BLaER1 treated with 17β-estradiol and CSF1 and Interleukin-3, amounts not matched to agents 10 nM and 100 nM (cell line): ENCODE data around the gene MTPN.

Experiments used
- H3K27ac ChIP-seq, 11 experiments: shearing (Covaris generic); formaldehyde crosslinking; 2 replicates each; pipeline ENCODE4 v1.8.1; 2022
- H3K27me3 ChIP-seq, 11 experiments: shearing (Covaris generic); formaldehyde crosslinking; 2 replicates each; pipeline ENCODE4 v1.8.1; 2022
- H3K36me3 ChIP-seq, 11 experiments: shearing (Covaris generic); formaldehyde crosslinking; 2 replicates each; pipeline ENCODE4 v1.8.1; 2022
- H3K4me1 ChIP-seq, 10 experiments: shearing (Covaris generic); formaldehyde crosslinking; 2 replicates each; pipeline ENCODE4 v1.8.1; 2022
- H3K4me2 ChIP-seq, 11 experiments: shearing (Covaris generic); formaldehyde crosslinking; 2 replicates each; pipeline ENCODE4 v1.8.1; 2022
- H3K4me3 ChIP-seq, 10 experiments: shearing (Covaris generic); formaldehyde crosslinking; 2 replicates each; pipeline ENCODE4 v1.8.1; 2022
- H3K9ac ChIP-seq, 11 experiments: shearing (Covaris generic); formaldehyde crosslinking; 2 replicates each; pipeline ENCODE4 v1.8.1; 2022
- H3K9me3 ChIP-seq, 11 experiments: shearing (Covaris generic); formaldehyde crosslinking; replicated peaks in 1 of 11; 2 replicates each; pipeline ENCODE4 v1.8.1; 2022
- H4K20me1 ChIP-seq, 11 experiments: shearing (Covaris generic); formaldehyde crosslinking; 2 replicates each; pipeline ENCODE4 v1.8.1; 2022
- Cebpa-rat ChIP-seq, 11 experiments: shearing (Covaris generic); IDR thresholded peaks; 2 replicates each; pipeline ENCODE4 v1.8.1; 2022

MTPN gene

DNA sequence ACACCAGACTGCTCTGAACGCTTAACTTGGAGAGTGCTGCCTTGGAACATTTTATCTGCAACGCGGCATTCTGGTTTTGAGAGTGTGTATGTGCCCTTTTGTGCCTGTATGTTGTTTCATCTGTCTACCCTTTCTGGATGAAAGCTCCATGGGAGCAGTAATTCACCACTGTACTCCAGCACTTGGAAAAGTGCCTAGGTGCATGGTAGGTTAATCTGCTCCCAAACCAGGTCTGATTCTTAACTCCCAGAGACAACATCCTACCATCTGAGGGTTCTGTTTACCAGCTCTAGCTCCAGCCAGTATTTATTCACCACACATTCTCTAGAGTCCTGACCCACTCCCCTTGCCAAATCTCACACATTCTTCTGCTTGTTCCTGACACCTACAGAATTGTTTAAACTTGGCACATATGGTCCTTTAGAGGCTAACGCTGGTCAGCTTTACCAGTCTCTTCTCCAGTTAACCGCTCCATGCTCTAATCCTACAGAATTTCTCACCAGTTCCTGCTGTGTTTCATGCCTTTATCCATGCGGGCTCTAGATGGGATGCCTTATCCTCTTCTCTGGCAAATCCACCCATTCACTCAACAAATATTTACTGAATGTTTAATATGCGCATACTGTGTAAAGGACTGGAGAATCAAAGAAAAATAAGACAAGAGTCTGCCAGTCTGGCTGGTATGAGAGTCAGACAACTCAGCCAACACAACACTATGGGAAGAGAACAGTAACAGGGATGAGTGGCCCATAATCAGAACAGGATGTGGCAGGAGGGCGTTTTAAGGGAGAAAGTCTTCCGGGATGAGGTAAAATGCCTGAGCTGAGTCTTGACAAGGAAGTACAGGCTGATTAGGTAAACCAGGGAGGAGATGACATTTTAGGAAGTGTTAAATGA, 46.3 kb downstream of the MTPN start:
- no peak overlapping the region for H3K9ac ChIP-seq
- no peaks in the 10 kb centered on the region for H3K27me3 ChIP-seq
- H3K4me1 ChIP-seq: peaks cover 9 to 39% (median 20%) of the 10 kb centered on the region in 10 experiments; a peak in 14 of 20 replicates
- H3K36me3 ChIP-seq: peaks cover 46 to 91% (median 70%) of the 10 kb centered on the region in 11 experiments
- H3K9me3 ChIP-seq: no peaks in the 10 kb centered on the region
- peak overlapping the region in 3 of 11 experiments; percentile 1 to 3 (median 1); a peak in 2 of 22 replicates for H3K4me2 ChIP-seq
- H3K27ac ChIP-seq: peak overlapping the region in 1 of 11 experiments; percentile 42; a peak in 1 of 22 replicates
- H4K20me1 ChIP-seq: peaks cover 56 to 99% (median 71%) of the 10 kb centered on the region in 11 experiments
- no peak for TF ChIP-seq Cebpa-rat (IDR thresholded peaks at IDR 0.05)
- no peak overlapping the region for H3K4me3 ChIP-seq

DNA sequence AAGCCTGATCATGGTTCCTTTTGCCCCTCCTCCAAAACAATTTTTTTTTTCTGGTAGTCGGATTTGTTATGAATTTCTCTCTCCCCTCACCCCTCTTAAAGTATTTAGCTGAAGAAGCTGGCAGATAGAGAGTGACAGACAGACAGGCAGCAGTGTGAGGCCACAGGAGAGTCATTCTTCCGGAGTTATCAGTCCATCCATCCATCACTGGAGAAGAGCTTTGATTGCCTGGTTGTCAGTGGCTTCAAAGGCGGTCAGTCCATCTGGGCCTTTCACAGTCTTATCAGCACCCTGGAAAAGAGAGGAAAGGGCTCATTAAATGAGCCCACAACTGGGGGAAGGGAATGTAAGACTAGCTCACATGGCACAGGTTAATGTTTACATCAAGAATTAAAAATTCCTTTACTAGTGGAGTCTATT, 47.4 kb downstream of the MTPN start:
- Histone ChIP-seq H3K36me3 (peaks cover 46 to 91% (median 71%) of the 10 kb centered on the region in 11 experiments), H3K9ac (no peak overlapping the region), H3K4me3 (no peak overlapping the region), H3K27ac (no peak overlapping the region), H3K4me1 (peaks cover 9 to 31% (median 19%) of the 10 kb centered on the region in 10 experiments; a peak in 15 of 20 replicates), H4K20me1 (peaks cover 47 to 94% (median 63%) of the 10 kb centered on the region in 11 experiments), H3K4me2 (peak overlapping the region in 2 of 11 experiments; percentile 11 to 18; a peak in 2 of 22 replicates), H3K27me3 (no peaks in the 10 kb centered on the region), H3K9me3 (no peaks in the 10 kb centered on the region)
- TF ChIP-seq Cebpa-rat (IDR thresholded peaks at IDR 0.05): no peak

DNA sequence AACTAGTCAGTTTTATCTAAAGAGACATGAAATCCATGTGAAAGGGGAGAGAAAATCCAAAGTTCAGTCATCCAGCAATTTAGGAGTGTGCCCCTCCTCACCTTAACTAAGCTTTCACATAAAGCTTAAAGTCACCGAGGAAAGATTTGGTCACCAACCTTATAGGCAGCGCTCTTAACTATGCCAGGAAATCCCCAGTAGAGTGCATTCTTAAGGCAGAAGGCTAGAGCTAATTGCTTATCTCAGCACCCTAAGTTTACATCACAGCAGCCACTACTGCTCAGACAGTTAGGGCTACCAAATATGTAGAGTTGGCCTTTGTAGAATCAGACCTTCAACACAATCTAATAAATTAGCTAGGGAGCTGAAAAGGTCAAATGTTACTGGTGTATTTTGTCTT, 47.9 kb downstream of the MTPN start:
- Histone ChIP-seq H3K9me3 (no peaks in the 10 kb centered on the region), H3K4me1 (peaks cover 9 to 27% (median 18%) of the 10 kb centered on the region in 10 experiments; a peak in 16 of 20 replicates), H3K36me3 (peaks cover 46 to 91% (median 70%) of the 10 kb centered on the region in 11 experiments), H3K4me2 (0 out of 22 replicates have a peak overlapping the region, but pooled peaks of 1 of the 11 experiments have one; percentile 11), H3K27me3 (no peaks in the 10 kb centered on the region), H3K9ac (no peak overlapping the region), H3K4me3 (no peak overlapping the region), H4K20me1 (peaks cover 43 to 90% (median 58%) of the 10 kb centered on the region in 11 experiments), H3K27ac (no peak overlapping the region)
- TF ChIP-seq Cebpa-rat (IDR thresholded peaks at IDR 0.05): no peak

DNA sequence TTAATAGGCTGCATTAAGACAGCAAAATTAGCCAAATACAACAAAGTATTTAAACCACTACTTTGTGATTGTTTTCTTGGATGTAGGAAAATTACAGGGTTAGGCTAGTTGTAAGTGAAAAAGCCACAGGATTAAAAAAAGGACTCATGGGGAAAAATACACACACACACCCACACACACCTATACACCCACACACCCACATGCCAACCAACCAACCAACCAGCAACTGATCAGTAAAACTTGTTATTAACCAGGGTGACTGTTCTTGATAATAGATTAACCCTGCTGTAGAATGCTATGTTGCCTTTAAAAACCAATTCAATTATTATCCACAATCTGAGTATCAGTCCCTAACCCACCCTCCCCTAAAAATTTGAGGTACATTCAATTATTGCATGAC, 49.0 kb downstream of the MTPN start:
- no peak overlapping the region for H3K4me2 ChIP-seq
- H3K4me1 ChIP-seq: peaks cover 9 to 31% (median 19%) of the 10 kb centered on the region in 10 experiments; a peak in 16 of 20 replicates
- peaks cover 34 to 78% (median 47%) of the 10 kb centered on the region in 11 experiments; a peak in 21 of 22 replicates for H4K20me1 ChIP-seq
- H3K9me3 ChIP-seq: no peaks in the 10 kb centered on the region
- H3K4me3 ChIP-seq: no peak overlapping the region
- no peak overlapping the region for H3K9ac ChIP-seq
- no peak for TF ChIP-seq Cebpa-rat (IDR thresholded peaks at IDR 0.05)
- H3K36me3 ChIP-seq: peaks cover 46 to 82% (median 67%) of the 10 kb centered on the region in 11 experiments
- H3K27ac ChIP-seq: no peak overlapping the region
- H3K27me3 ChIP-seq: no peaks in the 10 kb centered on the region

DNA sequence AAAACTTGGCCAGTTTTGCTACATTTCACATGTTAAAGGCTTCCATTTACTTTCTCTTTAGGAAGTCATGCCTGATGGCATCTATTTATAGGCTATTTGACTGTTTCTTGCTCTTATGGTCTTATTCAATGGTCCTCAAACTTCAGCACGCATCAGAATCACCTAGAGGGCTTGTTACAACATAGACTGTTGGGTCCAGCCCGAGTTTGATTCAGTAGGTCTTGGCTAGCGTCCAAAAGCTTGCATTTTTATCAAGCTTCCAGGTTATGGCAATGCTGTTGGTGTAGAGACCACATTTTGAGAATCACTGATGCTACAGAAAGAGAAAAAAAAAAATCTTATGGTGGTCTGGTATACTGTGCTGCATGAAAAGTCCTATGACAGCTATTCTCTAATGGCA, 51.9 kb downstream of the MTPN start:
- Histone ChIP-seq H3K4me1 (peaks cover 0 to 13% (median 7%) of the 10 kb centered on the region in 10 experiments; a peak in 12 of 20 replicates), H3K36me3 (peaks cover 44 to 72% (median 54%) of the 10 kb centered on the region in 11 experiments), H3K4me3 (no peak overlapping the region), H3K9me3 (peaks cover 0 to 10% (median 0%) of the 10 kb centered on the region in 11 experiments; a peak in 5 of 22 replicates), H3K27ac (no peak overlapping the region), H3K4me2 (no peak overlapping the region), H3K27me3 (no peaks in the 10 kb centered on the region), H3K9ac (no peak overlapping the region), H4K20me1 (peaks cover 11 to 49% (median 20%) of the 10 kb centered on the region in 11 experiments; a peak in 19 of 22 replicates)
- no peak for TF ChIP-seq Cebpa-rat (IDR thresholded peaks at IDR 0.05)

DNA sequence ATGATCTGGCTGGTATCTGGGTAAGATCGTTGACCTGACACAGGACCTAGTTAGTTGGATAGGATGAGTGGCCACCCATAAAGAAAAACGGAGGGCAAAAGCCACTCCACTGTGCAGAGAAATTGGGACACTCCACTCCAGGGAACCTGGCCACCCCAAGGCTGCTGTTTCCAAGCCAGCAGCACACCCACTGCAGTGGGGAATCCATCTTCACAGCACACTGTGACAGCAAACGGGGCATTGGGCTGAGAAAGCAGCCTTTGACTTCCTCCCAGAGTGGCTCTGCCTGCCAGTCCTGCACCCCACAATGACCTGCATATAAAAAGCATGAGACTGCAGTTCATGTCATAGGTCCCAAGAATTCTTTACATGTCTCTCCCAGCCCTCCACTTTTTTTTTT, 52.9 kb downstream of the MTPN start:
- no peak overlapping the region for H3K9ac ChIP-seq
- peak overlapping the region in 1 of 11 experiments; percentile 18; a peak in 1 of 22 replicates for H3K27ac ChIP-seq

DNA sequence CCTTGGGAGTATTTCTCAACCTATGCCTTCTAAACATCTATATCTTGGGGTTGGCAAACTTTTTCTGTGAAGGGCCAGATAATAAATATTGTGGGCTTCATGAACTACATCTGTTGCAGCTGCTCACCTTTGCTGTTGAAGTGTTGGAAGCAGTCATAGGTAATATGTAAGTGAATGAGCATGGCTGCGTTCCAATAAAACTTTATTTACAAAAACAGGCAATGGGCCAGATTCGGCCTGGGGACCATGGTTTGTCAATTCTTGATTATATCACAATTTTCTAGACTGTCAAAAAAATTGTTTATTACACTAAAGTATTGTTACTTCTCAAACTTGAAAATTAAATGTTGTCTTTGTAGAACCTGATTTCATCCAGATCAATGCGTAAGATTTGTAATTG, 54.9 kb downstream of the MTPN start:
- H3K27me3 ChIP-seq: no peaks in the 10 kb centered on the region
- no peak for TF ChIP-seq Cebpa-rat (IDR thresholded peaks at IDR 0.05)
- no peak overlapping the region for H3K9ac ChIP-seq
- peaks cover 0 to 21% (median 4%) of the 10 kb centered on the region in 11 experiments; a peak in 11 of 22 replicates for H3K9me3 ChIP-seq
- H3K4me1 ChIP-seq: peaks cover 0 to 20% (median 0%) of the 10 kb centered on the region in 10 experiments; a peak in 6 of 20 replicates
- H3K4me3 ChIP-seq: no peak overlapping the region
- H3K4me2 ChIP-seq: no peak overlapping the region
- peaks cover 18 to 44% (median 27%) of the 10 kb centered on the region in 11 experiments for H3K36me3 ChIP-seq
- H3K27ac ChIP-seq: no peak overlapping the region
- H4K20me1 ChIP-seq: peaks cover 0 to 23% (median 3%) of the 10 kb centered on the region in 11 experiments; a peak in 6 of 22 replicates

More for the DNA sequence above, 52.9 kb downstream of the MTPN start:
- H3K4me1 ChIP-seq: peaks cover 0 to 13% (median under 1%) of the 10 kb centered on the region in 10 experiments; a peak in 5 of 20 replicates
- no peak overlapping the region for H3K4me3 ChIP-seq
- peaks cover 36 to 63% (median 45%) of the 10 kb centered on the region in 11 experiments for H3K36me3 ChIP-seq
- H4K20me1 ChIP-seq: peaks cover 1 to 40% (median 11%) of the 10 kb centered on the region in 11 experiments; a peak in 16 of 22 replicates
- no peak overlapping the region for H3K4me2 ChIP-seq
- TF ChIP-seq Cebpa-rat (IDR thresholded peaks at IDR 0.05): no peak
- H3K9me3 ChIP-seq: peaks cover 0 to 10% (median 0%) of the 10 kb centered on the region in 11 experiments; a peak in 5 of 22 replicates
- no peaks in the 10 kb centered on the region for H3K27me3 ChIP-seq

DNA sequence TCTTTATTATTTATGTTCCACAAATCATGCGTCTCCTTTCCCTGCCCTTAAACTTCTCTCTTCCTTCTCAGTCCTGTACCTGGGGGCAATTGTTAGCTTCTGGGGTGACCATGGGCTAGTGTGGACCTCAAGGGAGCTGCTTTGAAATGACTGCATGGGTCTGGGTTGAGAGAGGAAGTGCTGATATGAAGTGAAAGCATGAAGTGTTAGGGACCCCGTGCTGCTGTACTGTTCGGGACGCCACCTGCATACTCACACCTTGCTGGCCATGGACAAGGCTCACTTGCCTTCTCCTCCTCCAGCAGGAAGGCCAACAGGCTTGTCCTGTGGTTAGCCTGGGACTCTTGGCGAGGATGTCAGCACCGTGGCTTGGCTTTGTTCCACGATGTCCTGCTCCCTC, 56.7 kb downstream of the MTPN start:
- no peak for TF ChIP-seq Cebpa-rat (IDR thresholded peaks at IDR 0.05)
- no peak overlapping the region for H3K4me3 ChIP-seq
- peaks cover 0 to 24% (median 4%) of the 10 kb centered on the region in 11 experiments; a peak in 11 of 22 replicates for H3K9me3 ChIP-seq
- H3K9ac ChIP-seq: no peak overlapping the region
- H3K4me1 ChIP-seq: peaks cover 0 to 20% (median 0%) of the 10 kb centered on the region in 10 experiments; a peak in 6 of 20 replicates
- peaks cover 0 to 15% (median 0%) of the 10 kb centered on the region in 11 experiments; a peak in 1 of 22 replicates for H4K20me1 ChIP-seq
- no peak overlapping the region for H3K4me2 ChIP-seq
- no peaks in the 10 kb centered on the region for H3K27me3 ChIP-seq
- H3K36me3 ChIP-seq: peaks cover under 1 to 26% (median 9%) of the 10 kb centered on the region in 11 experiments; a peak in 17 of 22 replicates
- H3K27ac ChIP-seq: no peak overlapping the region
